SK-N-SH (cell line): ENCODE measurements around the gene PXK. TPM values are rescaled to one million over a fixed set of nuclear protein-coding genes. Genes with fewer than 3 reads are reported as not detected.

ENCODE experiments used
- CTCF ChIA-PET: fragments of 300-600, 350-600 bp; formaldehyde crosslinking; extraction: SDS; loops from one replicate; lab custom pipeline; 2021; lab: Yijun Ruan, JAX
- POLR2A ChIA-PET: fragments of 350-600 bp; sonication (Branson Sonifier 250); formaldehyde crosslinking; extraction: SDS; loops from one replicate; lab custom pipeline; 2020; ENCODE audit warnings: antibody characterized with exemption, inconsistent platforms; lab: Yijun Ruan, JAX
- DNase-seq: peaks from one replicate; pipeline ENCODE4 v3.0.0; 2012
- H2AFZ ChIP-seq: fragments of 200-600 bp; sonication (generic); 2 replicates; pipeline ENCODE4 v1.8.1; 2016; ENCODE audit warnings: antibody characterized with exemption, mild to moderate bottlenecking, low read depth
- H3F3A ChIP-seq: fragments of 200-600 bp; sonication (generic); replicated peaks from 2 replicates; pipeline ENCODE3; 2016; ENCODE audit warnings: antibody characterized with exemption, mild to moderate bottlenecking; ENCODE audit not compliant: insufficient read depth
- H3K27ac ChIP-seq, 2 experiments: fragments of 200-500 bp in 1 of 2; fragments of 200-600 bp in 1 of 2; sonication (Bioruptor generic) in 1 of 2; sonication (generic), shearing (Covaris generic) in 1 of 2; 2 replicates each; pipeline versions ENCODE4 v1.5.1 to v1.6.1; 2014 to 2016; ENCODE audit warnings: low read depth in 2 of 2, inconsistent platforms in 1 of 2, low read length in 1 of 2, mild to moderate bottlenecking in 1 of 2, mixed read lengths in 1 of 2
- H3K27me3 ChIP-seq: fragments of 200-600 bp; sonication (generic), shearing (Covaris generic); 2 replicates; pipeline ENCODE4 v1.6.1; 2016; ENCODE audit warnings: mixed run types; ENCODE audit not compliant: insufficient read depth
- H3K36me3 ChIP-seq, 2 experiments: fragments of 200-500 bp in 1 of 2; fragments of 200-600 bp in 1 of 2; sonication (Bioruptor generic) in 1 of 2; sonication (generic) in 1 of 2; replicated peaks in 1 of 2; 2 replicates each; pipeline versions ENCODE3 to v1.5.1; 2014 to 2016; ENCODE audit warnings: low read length in 1 of 2, mild to moderate bottlenecking in 1 of 2; ENCODE audit not compliant: insufficient read depth in 2 of 2, control insufficient read depth in 1 of 2
- H3K4me1 ChIP-seq, 2 experiments: fragments of 200-500 bp in 1 of 2; fragments of 200-600 bp in 1 of 2; sonication (Bioruptor generic) in 1 of 2; sonication (generic), shearing (Covaris generic) in 1 of 2; 2 replicates each; pipeline versions ENCODE4 v1.5.1 to v1.6.1; 2014 to 2016; ENCODE audit warnings: low read depth in 1 of 2, low read length in 1 of 2, mixed run types in 1 of 2; ENCODE audit not compliant: insufficient read depth in 2 of 2, control insufficient read depth in 1 of 2
- H3K4me2 ChIP-seq: fragments of 200-600 bp; sonication (generic), shearing (Covaris generic); 2 replicates; pipeline ENCODE4 v1.6.1; 2017; ENCODE audit warnings: mixed run types
- H3K4me3 ChIP-seq, 2 experiments: fragments of 200-500 bp in 1 of 2; fragments of 200-600 bp in 1 of 2; sonication (Bioruptor generic) in 1 of 2; sonication (generic), shearing (Covaris generic) in 1 of 2; 2 replicates each; pipeline versions ENCODE4 v1.5.1 to v1.8.1; 2014 to 2016; ENCODE audit warnings: low read depth in 2 of 2, inconsistent platforms in 1 of 2, low read length in 1 of 2, mild to moderate bottlenecking in 1 of 2, mixed read lengths in 1 of 2, moderate library complexity in 1 of 2
- H3K79me2 ChIP-seq: fragments of 200-600 bp; sonication (generic); 2 replicates; pipeline ENCODE4 v1.8.1; 2017; ENCODE audit warnings: mild to moderate bottlenecking; ENCODE audit not compliant: insufficient read depth
- H3K9ac ChIP-seq: fragments of 200-600 bp; sonication (generic); 2 replicates; pipeline ENCODE4 v1.6.1; 2017; ENCODE audit warnings: mixed run types
- H3K9me2 ChIP-seq: fragments of 200-600 bp; sonication (generic); 2 replicates; pipeline ENCODE4 v1.6.1; 2017; ENCODE audit warnings: mixed run types
- H3K9me3 ChIP-seq: fragments of 200-600 bp; sonication (generic); 2 replicates; pipeline ENCODE4 v1.6.1; 2017; ENCODE audit warnings: mixed run types, mild to moderate bottlenecking, moderate library complexity
- H4K20me1 ChIP-seq: fragments of 200-600 bp; sonication (generic); 2 replicates; pipeline ENCODE4 v1.6.1; 2017; ENCODE audit warnings: mild to moderate bottlenecking, mixed run types; ENCODE audit not compliant: insufficient read depth
- ELF1 ChIP-seq: IDR thresholded peaks from 2 replicates; pipeline ENCODE4 v1.4.0; 2012
- EP300 ChIP-seq, 2 experiments: IDR thresholded peaks; 2 replicates each; pipeline versions ENCODE4 v1.4.0 to v1.6.1; 2012; ENCODE audit warnings: borderline replicate concordance in 1 of 2, low read depth in 1 of 2, low read length in 1 of 2
- EZH2phosphoT487 ChIP-seq: fragments of 200-600 bp; sonication (generic); IDR thresholded peaks from 2 replicates; pipeline ENCODE4 v1.6.1; 2017; ENCODE audit warnings: low read depth, mixed run types, mild to moderate bottlenecking, antibody characterized with exemption, moderate library complexity, borderline replicate concordance
- FOXJ3 ChIP-seq: sonication (generic); formaldehyde crosslinking; IDR thresholded peaks from 2 replicates; pipeline ENCODE4 v1.5.1; 2020; ENCODE audit warnings: mild to moderate bottlenecking, missing genetic modification reagents
- GABPA ChIP-seq: IDR thresholded peaks from 2 replicates; pipeline ENCODE4 v1.4.0; 2012; ENCODE audit warnings: low read depth, mild to moderate bottlenecking
- JUND ChIP-seq: IDR thresholded peaks from 2 replicates; pipeline ENCODE4 v1.4.0; 2012
- MEF2A ChIP-seq: IDR thresholded peaks from 2 replicates; pipeline ENCODE4 v1.4.0; 2012; ENCODE audit warnings: low read depth, borderline replicate concordance
- MXI1 ChIP-seq: IDR thresholded peaks from 2 replicates; pipeline ENCODE4 v1.6.1; 2012; ENCODE audit warnings: mild to moderate bottlenecking, low read depth, low read length, improper control_type of control experiment
- NFIC ChIP-seq: IDR thresholded peaks from 2 replicates; pipeline ENCODE4 v1.4.0; 2012; ENCODE audit warnings: borderline replicate concordance
- POLR2AphosphoS5 ChIP-seq: IDR thresholded peaks from 2 replicates; pipeline ENCODE4 v1.6.1; 2012; ENCODE audit warnings: low read depth, low read length
- RCOR1 ChIP-seq: fragments of 150-350 bp; IDR thresholded peaks from 2 replicates; pipeline ENCODE4 v1.6.1; 2017; ENCODE audit warnings: antibody characterized with exemption, low read length
- RFX5 ChIP-seq: IDR thresholded peaks from 2 replicates; pipeline ENCODE4 v1.6.1; 2012; ENCODE audit warnings: mild to moderate bottlenecking, improper control_type of control experiment, low read length
- RXRA ChIP-seq: IDR thresholded peaks from 2 replicates; pipeline ENCODE4 v1.4.0; 2012; ENCODE audit warnings: low read depth, mild to moderate bottlenecking, borderline replicate concordance
- SIN3A ChIP-seq: IDR thresholded peaks from 2 replicates; pipeline ENCODE4 v1.6.1; 2012; ENCODE audit warnings: low read depth, mild to moderate bottlenecking, low read length, moderate library complexity, borderline replicate concordance
- WGBS: methylation state at CpG from one replicate; pipeline ENCODE4 v1.1.6; 2017; ENCODE audit warnings: low lambda C conversion rate; 5-methylcytosine and 5-hydroxymethylcytosine counted together
- polyA plus RNA-seq, 3 experiments: library from polyadenylated mRNA; depleted of rRNA; stranded (reverse); fragments of >200 nt; gene quantifications; 2 replicates each; pipeline ENCODE4 v1.2.3, GENCODE V29; 2012
- TF ChIP-seq, protein P1 (sequence below): fragments of 150-350 bp; IDR thresholded peaks from 2 replicates; pipeline ENCODE4 v1.6.1; 2016; ENCODE audit warnings: mild to moderate bottlenecking, low read depth, low read length
- TF ChIP-seq, protein P2 (sequence below): IDR thresholded peaks from 2 replicates; pipeline ENCODE4 v1.6.1; 2012; ENCODE audit warnings: mild to moderate bottlenecking, low read depth, low read length, moderate library complexity
- TF ChIP-seq, protein P3 (sequence below): fragments of 200-600 bp; sonication (generic); IDR thresholded peaks from 2 replicates; pipeline ENCODE4 v1.6.1; 2017; ENCODE audit warnings: antibody characterized with exemption, mild to moderate bottlenecking, moderate library complexity
- TF ChIP-seq, protein P4 (sequence below): fragments of 150-350 bp; IDR thresholded peaks from 2 replicates; pipeline ENCODE4 v1.6.1; 2017; ENCODE audit warnings: antibody characterized with exemption, low read length, low read depth, borderline replicate concordance

PXK gene
- polyA plus RNA-seq, 1 of the 3 experiments (the other 2 are of a cell fraction) = 8.4 TPM

DNA sequence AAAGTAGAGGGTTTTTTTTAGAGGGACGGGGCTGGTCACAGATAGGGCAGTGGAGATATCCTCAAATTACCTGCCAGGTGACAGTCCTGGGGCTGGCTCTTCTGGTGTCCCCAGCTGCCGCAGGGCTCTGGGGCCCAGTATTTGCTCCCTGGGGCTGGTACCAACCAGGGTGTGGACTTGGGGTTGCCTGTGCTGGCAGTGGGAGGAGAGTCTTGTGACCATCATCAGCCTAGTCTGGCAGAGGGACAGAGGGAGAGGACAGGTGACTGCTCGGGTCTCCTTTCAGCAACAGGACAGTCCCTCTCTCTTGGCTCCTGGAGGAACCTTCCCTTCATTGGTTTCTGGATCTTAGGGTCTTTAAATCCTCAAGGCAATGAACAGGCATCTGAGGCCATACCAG is 34.5 kb upstream of the PXK start (continued):
- TF ChIP-seq, protein P1, sequence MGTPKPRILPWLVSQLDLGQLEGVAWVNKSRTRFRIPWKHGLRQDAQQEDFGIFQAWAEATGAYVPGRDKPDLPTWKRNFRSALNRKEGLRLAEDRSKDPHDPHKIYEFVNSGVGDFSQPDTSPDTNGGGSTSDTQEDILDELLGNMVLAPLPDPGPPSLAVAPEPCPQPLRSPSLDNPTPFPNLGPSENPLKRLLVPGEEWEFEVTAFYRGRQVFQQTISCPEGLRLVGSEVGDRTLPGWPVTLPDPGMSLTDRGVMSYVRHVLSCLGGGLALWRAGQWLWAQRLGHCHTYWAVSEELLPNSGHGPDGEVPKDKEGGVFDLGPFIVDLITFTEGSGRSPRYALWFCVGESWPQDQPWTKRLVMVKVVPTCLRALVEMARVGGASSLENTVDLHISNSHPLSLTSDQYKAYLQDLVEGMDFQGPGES = no peak
- no peak for TF ChIP-seq EZH2phosphoT487

DNA sequence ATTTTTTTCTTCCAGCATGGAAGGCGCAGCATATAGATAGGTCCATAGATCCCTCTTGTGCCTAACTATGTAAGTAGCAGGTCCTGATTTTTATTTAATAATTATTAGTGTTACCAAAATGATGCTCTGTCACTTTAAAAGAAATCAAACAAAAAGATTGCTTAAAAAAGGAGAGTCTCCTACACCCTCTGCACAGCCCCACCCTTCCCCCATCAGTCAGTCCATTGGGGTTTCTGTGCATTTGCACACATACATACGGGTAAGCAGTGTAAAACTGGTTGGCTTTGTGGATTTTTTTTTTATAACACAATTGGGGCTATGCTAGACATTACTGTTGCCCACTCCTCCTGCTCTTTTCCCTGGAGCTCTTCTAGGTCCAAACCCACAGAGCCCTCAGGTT is 33.6 kb upstream of the PXK start:
- WGBS = 54% methylated on average over 2 of the region's 2 CpGs
- Histone ChIP-seq H3K27ac (no peak overlapping the region), H3K4me1 (no peaks in the 10 kb centered on the region; a peak in 1 of 4 replicates), H3K9me3 (0 out of 2 replicates have a peak, but pooled peaks cover 7% of the 10 kb centered on the region), H3K36me3 (peaks cover 0 to 11% of the 10 kb centered on the region in 2 experiments), H4K20me1 (no peaks in the 10 kb centered on the region), H3K79me2 (no peaks in the 10 kb centered on the region), H3K4me3 (no peak overlapping the region), H3K9ac (no peak overlapping the region), H3F3A (no peaks in the 10 kb centered on the region), H3K27me3 (no peaks in the 10 kb centered on the region; the same call in 1 of the 2 replicates), H2AFZ (no peak overlapping the region), H3K4me2 (no peak overlapping the region), H3K9me2 (no peaks in the 10 kb centered on the region)
- ChIA-PET CTCF (interaction anchor here (0.9 to 6.5 kb wide), 21 partner anchors 12 to 132 kb away, joined by 3 to 60 read pairs (median 6); partner anchors contain the start of genes ABHD6 and DNASE1L3), POLR2A (interaction anchor here (0.6 kb wide), 1 partner anchor 59 kb away, joined by 3 read pairs; no protein-coding TSS in a partner anchor)
- DNase-seq = no peak
- TF ChIP-seq JUND (no peak), NFIC (no peak), ELF1 (no peak), RFX5 (no peak), EP300 (IDR thresholded peaks at IDR 0.05; ENCODE audit: borderline replicate concordance in 1 of 2, low read depth in 1 of 2, low read length in 1 of 2) (no peak), RXRA (no peak), EZH2phosphoT487 (no peak), RCOR1 (no peak), SIN3A (no peak), GABPA (no peak), MEF2A (no peak), FOXJ3 (CRISPR knock-in tag) (no peak), MXI1 (no peak), POLR2AphosphoS5 (no peak)
- TF ChIP-seq, protein P2, sequence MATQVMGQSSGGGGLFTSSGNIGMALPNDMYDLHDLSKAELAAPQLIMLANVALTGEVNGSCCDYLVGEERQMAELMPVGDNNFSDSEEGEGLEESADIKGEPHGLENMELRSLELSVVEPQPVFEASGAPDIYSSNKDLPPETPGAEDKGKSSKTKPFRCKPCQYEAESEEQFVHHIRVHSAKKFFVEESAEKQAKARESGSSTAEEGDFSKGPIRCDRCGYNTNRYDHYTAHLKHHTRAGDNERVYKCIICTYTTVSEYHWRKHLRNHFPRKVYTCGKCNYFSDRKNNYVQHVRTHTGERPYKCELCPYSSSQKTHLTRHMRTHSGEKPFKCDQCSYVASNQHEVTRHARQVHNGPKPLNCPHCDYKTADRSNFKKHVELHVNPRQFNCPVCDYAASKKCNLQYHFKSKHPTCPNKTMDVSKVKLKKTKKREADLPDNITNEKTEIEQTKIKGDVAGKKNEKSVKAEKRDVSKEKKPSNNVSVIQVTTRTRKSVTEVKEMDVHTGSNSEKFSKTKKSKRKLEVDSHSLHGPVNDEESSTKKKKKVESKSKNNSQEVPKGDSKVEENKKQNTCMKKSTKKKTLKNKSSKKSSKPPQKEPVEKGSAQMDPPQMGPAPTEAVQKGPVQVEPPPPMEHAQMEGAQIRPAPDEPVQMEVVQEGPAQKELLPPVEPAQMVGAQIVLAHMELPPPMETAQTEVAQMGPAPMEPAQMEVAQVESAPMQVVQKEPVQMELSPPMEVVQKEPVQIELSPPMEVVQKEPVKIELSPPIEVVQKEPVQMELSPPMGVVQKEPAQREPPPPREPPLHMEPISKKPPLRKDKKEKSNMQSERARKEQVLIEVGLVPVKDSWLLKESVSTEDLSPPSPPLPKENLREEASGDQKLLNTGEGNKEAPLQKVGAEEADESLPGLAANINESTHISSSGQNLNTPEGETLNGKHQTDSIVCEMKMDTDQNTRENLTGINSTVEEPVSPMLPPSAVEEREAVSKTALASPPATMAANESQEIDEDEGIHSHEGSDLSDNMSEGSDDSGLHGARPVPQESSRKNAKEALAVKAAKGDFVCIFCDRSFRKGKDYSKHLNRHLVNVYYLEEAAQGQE = no peak
- TF ChIP-seq, protein P3, sequence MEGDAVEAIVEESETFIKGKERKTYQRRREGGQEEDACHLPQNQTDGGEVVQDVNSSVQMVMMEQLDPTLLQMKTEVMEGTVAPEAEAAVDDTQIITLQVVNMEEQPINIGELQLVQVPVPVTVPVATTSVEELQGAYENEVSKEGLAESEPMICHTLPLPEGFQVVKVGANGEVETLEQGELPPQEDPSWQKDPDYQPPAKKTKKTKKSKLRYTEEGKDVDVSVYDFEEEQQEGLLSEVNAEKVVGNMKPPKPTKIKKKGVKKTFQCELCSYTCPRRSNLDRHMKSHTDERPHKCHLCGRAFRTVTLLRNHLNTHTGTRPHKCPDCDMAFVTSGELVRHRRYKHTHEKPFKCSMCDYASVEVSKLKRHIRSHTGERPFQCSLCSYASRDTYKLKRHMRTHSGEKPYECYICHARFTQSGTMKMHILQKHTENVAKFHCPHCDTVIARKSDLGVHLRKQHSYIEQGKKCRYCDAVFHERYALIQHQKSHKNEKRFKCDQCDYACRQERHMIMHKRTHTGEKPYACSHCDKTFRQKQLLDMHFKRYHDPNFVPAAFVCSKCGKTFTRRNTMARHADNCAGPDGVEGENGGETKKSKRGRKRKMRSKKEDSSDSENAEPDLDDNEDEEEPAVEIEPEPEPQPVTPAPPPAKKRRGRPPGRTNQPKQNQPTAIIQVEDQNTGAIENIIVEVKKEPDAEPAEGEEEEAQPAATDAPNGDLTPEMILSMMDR = no peak
- TF ChIP-seq, protein P4, sequence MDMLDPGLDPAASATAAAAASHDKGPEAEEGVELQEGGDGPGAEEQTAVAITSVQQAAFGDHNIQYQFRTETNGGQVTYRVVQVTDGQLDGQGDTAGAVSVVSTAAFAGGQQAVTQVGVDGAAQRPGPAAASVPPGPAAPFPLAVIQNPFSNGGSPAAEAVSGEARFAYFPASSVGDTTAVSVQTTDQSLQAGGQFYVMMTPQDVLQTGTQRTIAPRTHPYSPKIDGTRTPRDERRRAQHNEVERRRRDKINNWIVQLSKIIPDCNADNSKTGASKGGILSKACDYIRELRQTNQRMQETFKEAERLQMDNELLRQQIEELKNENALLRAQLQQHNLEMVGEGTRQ = no peak
